HG02623 (cell line): Measurements from ENCODE around the gene ATG14.
"Not testable (repeated sequence)": the region's sequence is repeated elsewhere in the genome, so short reads cannot be mapped to it uniquely, and the experiment has no call there.

Source experiments
- ATAC-seq: cut with Tn5 transposase; IDR thresholded peaks from one replicate; pipeline ENCODE4 v1.9.1; 2021; ENCODE audit warnings: moderate library complexity; ENCODE audit not compliant: unreplicated experiment

The ATG14 gene

GRCh38 chr14:55434805-55435174 is 23.2 kb upstream of the ATG14 start:
- ATAC-seq, result no peak

- no peak for ATAC-seq
These were observed 22.5 kb upstream of the ATG14 start for GRCh38 chr14:55433880-55434804.

- no peak for ATAC-seq
These were observed 21.0 kb upstream of the ATG14 start for GRCh38 chr14:55432628-55433027.

GRCh38 chr14:55430024-55430690 is 18.5 kb upstream of the ATG14 start:
- no peak for ATAC-seq

- no peak for ATAC-seq
These were observed 15.8 kb upstream of the ATG14 start for GRCh38 chr14:55427439-55427838.

GRCh38 chr14:55426891-55427290 is 15.3 kb upstream of the ATG14 start:
- ATAC-seq, result no peak

- no peak for ATAC-seq
These were observed 13.5 kb upstream of the ATG14 start for GRCh38 chr14:55425091-55425490.

- no peak for ATAC-seq
These were observed 12.3 kb upstream of the ATG14 start for GRCh38 chr14:55423969-55424368.

GRCh38 chr14:55422338-55422737 is 10.7 kb upstream of the ATG14 start:
- not testable (repeated sequence) for ATAC-seq

- no peak for ATAC-seq
These were observed 8.0 kb upstream of the ATG14 start for GRCh38 chr14:55419663-55420062.

- ATAC-seq, result no peak
These were observed 6.8 kb upstream of the ATG14 start for GRCh38 chr14:55418411-55418810.

- no peak for ATAC-seq
These were observed 6.3 kb upstream of the ATG14 start for GRCh38 chr14:55417955-55418354.

GRCh38 chr14:55416866-55417265 is 5.2 kb upstream of the ATG14 start:
- no peak for ATAC-seq

GRCh38 chr14:55414551-55414950 is 2.9 kb upstream of the ATG14 start:
- no peak for ATAC-seq

- no peak for ATAC-seq
These were observed 1.0 kb upstream of the ATG14 start for GRCh38 chr14:55412676-55413075.

GRCh38 chr14:55410876-55411275 is 754 bp downstream of the ATG14 start:
- no peak for ATAC-seq

GRCh38 chr14:55404173-55404854 is 7.3 kb downstream of the ATG14 start:
- no peak for ATAC-seq

- ATAC-seq, result no peak
These were observed 9.9 kb downstream of the ATG14 start for GRCh38 chr14:55401751-55402150.

GRCh38 chr14:55399852-55400251 is 11.8 kb downstream of the ATG14 start:
- ATAC-seq, result no peak

GRCh38 chr14:55399183-55399582 is 12.4 kb downstream of the ATG14 start:
- ATAC-seq, result no peak

- no peak for ATAC-seq
These were observed 13.0 kb downstream of the ATG14 start for GRCh38 chr14:55398679-55399078.

- no peak for ATAC-seq
These were observed 22.3 kb downstream of the ATG14 start for GRCh38 chr14:55389330-55389729.
